Sigmoid colon (tissue), 4 donors: ENCODE measurements around the gene ZSCAN4.

Source experiments
- EP300 ChIP-seq, 4 donors: sonication (generic); formaldehyde crosslinking; IDR thresholded peaks; one replicate each; pipeline ENCODE4 v1.6.1; 2017; ENCODE audit warnings: antibody characterized with exemption in 4 of 4
- POLR2A ChIP-seq, 2 donors: fragments of 450-650 bp; IDR thresholded peaks; one replicate each; pipeline ENCODE4 v1.6.1; 2016; ENCODE audit warnings: antibody characterized with exemption in 2 of 2, mild to moderate bottlenecking in 2 of 2, moderate library complexity in 2 of 2
- TF ChIP-seq, protein P1 (sequence below), 4 experiments: fragments of 450-650 bp in 3 of 4; fragments of 200-600 bp in 1 of 4; IDR thresholded peaks; one replicate each; pipeline ENCODE4 v1.5.1; 2016 to 2019; ENCODE audit warnings: antibody characterized with exemption in 4 of 4, mild to moderate bottlenecking in 3 of 4, moderate library complexity in 2 of 4

GRCh38 chr19:57633832-57634131 is 35.0 kb upstream of the ZSCAN4 start:
- TF ChIP-seq, protein P1, sequence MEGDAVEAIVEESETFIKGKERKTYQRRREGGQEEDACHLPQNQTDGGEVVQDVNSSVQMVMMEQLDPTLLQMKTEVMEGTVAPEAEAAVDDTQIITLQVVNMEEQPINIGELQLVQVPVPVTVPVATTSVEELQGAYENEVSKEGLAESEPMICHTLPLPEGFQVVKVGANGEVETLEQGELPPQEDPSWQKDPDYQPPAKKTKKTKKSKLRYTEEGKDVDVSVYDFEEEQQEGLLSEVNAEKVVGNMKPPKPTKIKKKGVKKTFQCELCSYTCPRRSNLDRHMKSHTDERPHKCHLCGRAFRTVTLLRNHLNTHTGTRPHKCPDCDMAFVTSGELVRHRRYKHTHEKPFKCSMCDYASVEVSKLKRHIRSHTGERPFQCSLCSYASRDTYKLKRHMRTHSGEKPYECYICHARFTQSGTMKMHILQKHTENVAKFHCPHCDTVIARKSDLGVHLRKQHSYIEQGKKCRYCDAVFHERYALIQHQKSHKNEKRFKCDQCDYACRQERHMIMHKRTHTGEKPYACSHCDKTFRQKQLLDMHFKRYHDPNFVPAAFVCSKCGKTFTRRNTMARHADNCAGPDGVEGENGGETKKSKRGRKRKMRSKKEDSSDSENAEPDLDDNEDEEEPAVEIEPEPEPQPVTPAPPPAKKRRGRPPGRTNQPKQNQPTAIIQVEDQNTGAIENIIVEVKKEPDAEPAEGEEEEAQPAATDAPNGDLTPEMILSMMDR (IDR thresholded peaks at IDR 0.05): no peak
- no peak for TF ChIP-seq EP300 (IDR thresholded peaks at IDR 0.05)
- no peak for TF ChIP-seq POLR2A (IDR thresholded peaks at IDR 0.05)
